WTC11 (cell line): ENCODE data around the gene TAS2R42. TPM values are rescaled to one million over a fixed set of nuclear protein-coding genes. Genes with fewer than 3 reads are reported as not detected.
A peak's percentile ranks its signal among the peaks of the same experiment; 100 is the strongest.

Experiments used
- ATAC-seq: fragments of 200-7000 bp; cut with Tn5 transposase; 2 replicates; pipeline ENCODE4 v1.10.0; 2021; ENCODE audit warnings: mild to moderate bottlenecking, moderate library complexity
- CTCF ChIA-PET: fragments of 300-600 bp; sonication (Branson Sonifier 250); formaldehyde crosslinking; loops from one replicate; lab custom pipeline; 2021; ENCODE audit warnings: antibody characterized with exemption; lab: Charles Lee
- POLR2A ChIA-PET: fragments of 350-600 bp; sonication (Branson Sonifier 250); formaldehyde crosslinking; loops from one replicate; lab custom pipeline; 2021; ENCODE audit warnings: antibody characterized with exemption; lab: Charles Lee
- DNase-seq: peaks from one replicate; pipeline ENCODE4 v3.0.0; 2021; ENCODE audit warnings: low spot score
- H3K27ac Mint-ChIP-seq: 2 replicates; pipeline ENCODE4 v1.8.0; 2021; ENCODE audit warnings: mixed read lengths
- H3K27me3 Mint-ChIP-seq: 2 replicates; pipeline ENCODE4 v1.8.0; 2021; ENCODE audit warnings: low read depth, mild to moderate bottlenecking, moderate library complexity, mixed read lengths
- H3K36me3 Mint-ChIP-seq: 2 replicates; pipeline ENCODE4 v1.8.0; 2021; ENCODE audit warnings: mixed read lengths
- H3K4me1 Mint-ChIP-seq: 2 replicates; pipeline ENCODE4 v1.8.0; 2022; ENCODE audit warnings: mixed read lengths
- H3K4me3 Mint-ChIP-seq: 2 replicates; pipeline ENCODE4 v1.8.0; 2021; ENCODE audit warnings: mild to moderate bottlenecking, moderate library complexity, mixed read lengths
- H3K9me3 Mint-ChIP-seq: 2 replicates; pipeline ENCODE4 v1.8.0; 2021; ENCODE audit warnings: mixed read lengths
- AFF4 ChIP-seq: sonication (generic); formaldehyde crosslinking; IDR thresholded peaks from 2 replicates; pipeline ENCODE4 v1.8.1; 2023; ENCODE audit warnings: mild to moderate bottlenecking, missing genetic modification reagents, borderline replicate concordance
- CBFB ChIP-seq: sonication (generic); formaldehyde crosslinking; IDR thresholded peaks from 2 replicates; pipeline ENCODE4 v1.8.1; 2022; ENCODE audit warnings: mild to moderate bottlenecking, low read depth, missing genetic modification reagents
- ESRRA ChIP-seq: sonication (generic); formaldehyde crosslinking; IDR thresholded peaks from 2 replicates; pipeline ENCODE4 v1.8.1; 2022; ENCODE audit warnings: mild to moderate bottlenecking, missing genetic modification reagents, borderline replicate concordance
- ETV6 ChIP-seq: sonication (generic); formaldehyde crosslinking; IDR thresholded peaks from 2 replicates; pipeline ENCODE4 v1.8.1; 2022; ENCODE audit warnings: mild to moderate bottlenecking, missing genetic modification reagents
- FOXJ3 ChIP-seq: sonication (generic); formaldehyde crosslinking; IDR thresholded peaks from 2 replicates; pipeline ENCODE4 v1.9.0; 2021; ENCODE audit warnings: missing genetic modification reagents, mild to moderate bottlenecking, borderline replicate concordance
- GRHL2 ChIP-seq: fragments of 250-450 bp; sonication (Bioruptor Pico); IDR thresholded peaks from 2 replicates; pipeline ENCODE4 v1.8.0; 2022; ENCODE audit warnings: mild to moderate bottlenecking, moderate library complexity; ENCODE audit not compliant: insufficient replicate concordance, severe bottlenecking
- IRF2 ChIP-seq: sonication (generic); formaldehyde crosslinking; IDR thresholded peaks from 2 replicates; pipeline ENCODE4 v1.8.0; 2022; ENCODE audit warnings: low read depth, missing genetic modification reagents, borderline replicate concordance
- NFATC4 ChIP-seq: fragments of 250-450 bp; sonication (Bioruptor Pico); IDR thresholded peaks from 2 replicates; pipeline ENCODE4 v1.9.0; 2021; ENCODE audit warnings: mild to moderate bottlenecking
- NR3C1 ChIP-seq: sonication (generic); formaldehyde crosslinking; conservative IDR thresholded peaks from 2 replicates; pipeline ENCODE4 v1.8.1; 2023; ENCODE audit warnings: low read depth, mild to moderate bottlenecking, missing genetic modification reagents
- ZBTB21 ChIP-seq: sonication (generic); formaldehyde crosslinking; IDR thresholded peaks from 2 replicates; pipeline ENCODE4 v1.8.1; 2023; ENCODE audit warnings: mild to moderate bottlenecking, missing genetic modification reagents, borderline replicate concordance
- ZNF138 ChIP-seq: sonication (generic); formaldehyde crosslinking; conservative IDR thresholded peaks from 2 replicates; pipeline ENCODE4 v1.8.1; 2022; ENCODE audit warnings: mild to moderate bottlenecking, moderate library complexity, missing genetic modification reagents
- ZNF317 ChIP-seq: sonication (generic); formaldehyde crosslinking; IDR thresholded peaks from 2 replicates; pipeline ENCODE4 v1.8.1; 2023; ENCODE audit warnings: low read depth, mild to moderate bottlenecking, moderate library complexity, missing genetic modification reagents, borderline replicate concordance
- ZNF416 ChIP-seq: fragments of 250-450 bp; sonication (Bioruptor Pico); IDR thresholded peaks from 2 replicates; pipeline ENCODE4 v1.9.0; 2021; ENCODE audit warnings: mild to moderate bottlenecking, inconsistent platforms
- total RNA-seq: library from RNA; stranded (reverse); gene quantifications from 3 replicates; pipeline ENCODE4 v1.2.3, GENCODE V29; 2021
- TF ChIP-seq, protein P1 (sequence below): sonication (generic); formaldehyde crosslinking; IDR thresholded peaks from 2 replicates; pipeline ENCODE4 v1.8.1; 2022; ENCODE audit warnings: mild to moderate bottlenecking, moderate library complexity, missing genetic modification reagents
- TF ChIP-seq, protein P2 (sequence below): sonication (generic); formaldehyde crosslinking; IDR thresholded peaks from 2 replicates; pipeline ENCODE4 v1.8.0; 2022; ENCODE audit warnings: mild to moderate bottlenecking, missing genetic modification reagents
- TF ChIP-seq, protein P3 (sequence below): sonication (generic); formaldehyde crosslinking; IDR thresholded peaks from 2 replicates; pipeline ENCODE4 v1.8.0; 2022; ENCODE audit warnings: mild to moderate bottlenecking, missing genetic modification reagents
- TF ChIP-seq, protein P4 (sequence below): sonication (generic); formaldehyde crosslinking; IDR thresholded peaks from 2 replicates; pipeline ENCODE4 v1.8.1; 2023; ENCODE audit warnings: mild to moderate bottlenecking, missing genetic modification reagents
- TF ChIP-seq, protein P5 (sequence below): sonication (generic); formaldehyde crosslinking; IDR thresholded peaks from 2 replicates; pipeline ENCODE4 v1.8.1; 2023; ENCODE audit warnings: mild to moderate bottlenecking, moderate library complexity, missing genetic modification reagents
- TF ChIP-seq, protein P6 (sequence below): sonication (generic); formaldehyde crosslinking; IDR thresholded peaks from 2 replicates; pipeline ENCODE4 v1.8.1; 2022; ENCODE audit warnings: low read depth, mild to moderate bottlenecking, moderate library complexity, missing genetic modification reagents, borderline replicate concordance

Gene TAS2R42
- total RNA-seq, 1 experiment from 2014 or later: not detected

GRCh38 chr12:11158885-11159444 is 27.8 kb downstream of the TAS2R42 start:
- Mint-ChIP-seq H3K4me3 (no peak overlapping the region), H3K36me3 (peaks cover 48% of the 10 kb centered on the region), H3K27me3 (no peaks in the 10 kb centered on the region), H3K9me3 (peaks cover 27% of the 10 kb centered on the region), H3K27ac (peak overlapping the region; percentile 43; the same call in 1 of the 2 replicates)
- DNase-seq (no peak), ATAC-seq (no peak)
- CTCF ChIA-PET: no interaction called here
- no peak for TF ChIP-seq FOXJ3 (CRISPR knock-in tag)
- TF ChIP-seq, protein P1, sequence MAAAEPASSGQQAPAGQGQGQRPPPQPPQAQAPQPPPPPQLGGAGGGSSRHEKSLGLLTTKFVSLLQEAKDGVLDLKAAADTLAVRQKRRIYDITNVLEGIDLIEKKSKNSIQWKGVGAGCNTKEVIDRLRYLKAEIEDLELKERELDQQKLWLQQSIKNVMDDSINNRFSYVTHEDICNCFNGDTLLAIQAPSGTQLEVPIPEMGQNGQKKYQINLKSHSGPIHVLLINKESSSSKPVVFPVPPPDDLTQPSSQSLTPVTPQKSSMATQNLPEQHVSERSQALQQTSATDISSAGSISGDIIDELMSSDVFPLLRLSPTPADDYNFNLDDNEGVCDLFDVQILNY (CRISPR knock-in tag): no peak
- no peak for TF ChIP-seq NR3C1 (CRISPR knock-in tag)
- no peak for TF ChIP-seq ZNF317 (CRISPR knock-in tag)
- no peak for TF ChIP-seq CBFB
- TF ChIP-seq NFATC4 (CRISPR knock-in tag): no peak
- TF ChIP-seq, all 79 proteins: peak for 0
- H3K4me1 Mint-ChIP-seq: peaks cover 28% of the 10 kb centered on the region
- POLR2A ChIA-PET: interaction anchor here (1.0 kb wide), 1 partner anchor 12 kb away, joined by 4 read pairs; the partner anchor contains the start of gene SMIM10L1

GRCh38 chr12:11154400-11154925 is 32.3 kb downstream of the TAS2R42 start:
- Mint-ChIP-seq H3K36me3 (peaks cover 46% of the 10 kb centered on the region), H3K4me3 (no peak overlapping the region), H3K4me1 (peaks cover 42% of the 10 kb centered on the region), H3K27ac (0 out of 2 replicates have a peak overlapping the region, but pooled peaks have one; percentile 19), H3K27me3 (no peaks in the 10 kb centered on the region), H3K9me3 (peaks cover 36% of the 10 kb centered on the region)
- DNase-seq: no peak
- ChIA-PET POLR2A (interaction anchor here (1.8 kb wide), 1 partner anchor 16 kb away, joined by 3 read pairs; the partner anchor contains the start of gene SMIM10L1), CTCF (interaction anchor here (1.4 kb wide), 1 partner anchor 128 kb away, joined by 3 read pairs; no protein-coding TSS in a partner anchor)
- TF ChIP-seq, protein P2, sequence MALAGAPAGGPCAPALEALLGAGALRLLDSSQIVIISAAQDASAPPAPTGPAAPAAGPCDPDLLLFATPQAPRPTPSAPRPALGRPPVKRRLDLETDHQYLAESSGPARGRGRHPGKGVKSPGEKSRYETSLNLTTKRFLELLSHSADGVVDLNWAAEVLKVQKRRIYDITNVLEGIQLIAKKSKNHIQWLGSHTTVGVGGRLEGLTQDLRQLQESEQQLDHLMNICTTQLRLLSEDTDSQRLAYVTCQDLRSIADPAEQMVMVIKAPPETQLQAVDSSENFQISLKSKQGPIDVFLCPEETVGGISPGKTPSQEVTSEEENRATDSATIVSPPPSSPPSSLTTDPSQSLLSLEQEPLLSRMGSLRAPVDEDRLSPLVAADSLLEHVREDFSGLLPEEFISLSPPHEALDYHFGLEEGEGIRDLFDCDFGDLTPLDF (CRISPR knock-in tag): no peak
- TF ChIP-seq ETV6: peak; percentile 22; the same call in 1 of the 2 replicates
- peak; percentile 71 for ATAC-seq

DNA sequence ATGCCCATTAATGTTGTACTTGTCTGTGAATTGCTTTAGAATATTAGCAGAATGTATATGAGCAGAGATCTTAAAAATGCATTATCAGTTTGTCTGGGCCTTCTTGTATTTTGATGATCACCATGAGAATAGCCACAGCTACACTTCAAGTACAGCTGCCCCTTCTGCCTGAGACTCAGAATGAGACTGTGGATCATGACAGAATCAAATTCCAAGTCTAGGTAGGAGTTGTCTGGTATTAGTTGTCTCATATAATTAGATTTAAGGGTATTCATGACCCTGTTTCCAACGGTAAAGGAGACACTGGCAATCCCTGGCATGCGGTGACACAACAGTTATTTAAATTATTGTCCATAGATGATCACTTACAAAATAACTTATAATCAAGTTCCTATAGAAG is 34.0 kb downstream of the TAS2R42 start:
- Mint-ChIP-seq H3K4me1 (peaks cover 34% of the 10 kb centered on the region), H3K4me3 (no peak overlapping the region), H3K27ac (no peak overlapping the region), H3K9me3 (peaks cover 40% of the 10 kb centered on the region), H3K27me3 (no peaks in the 10 kb centered on the region), H3K36me3 (peaks cover 46% of the 10 kb centered on the region)
- DNase-seq: no peak
- ChIA-PET POLR2A (interaction anchor here (1.8 kb wide), 1 partner anchor 18 kb away, joined by 3 read pairs; the partner anchor contains the start of gene SMIM10L1), CTCF (no interaction called here)
- no peak for ATAC-seq
- TF ChIP-seq IRF2 (CRISPR knock-in tag): no peak
- TF ChIP-seq, protein P3, sequence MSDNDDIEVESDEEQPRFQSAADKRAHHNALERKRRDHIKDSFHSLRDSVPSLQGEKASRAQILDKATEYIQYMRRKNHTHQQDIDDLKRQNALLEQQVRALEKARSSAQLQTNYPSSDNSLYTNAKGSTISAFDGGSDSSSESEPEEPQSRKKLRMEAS (CRISPR knock-in tag): no peak
- no peak for TF ChIP-seq ZBTB21 (CRISPR knock-in tag)
- TF ChIP-seq, protein P4, sequence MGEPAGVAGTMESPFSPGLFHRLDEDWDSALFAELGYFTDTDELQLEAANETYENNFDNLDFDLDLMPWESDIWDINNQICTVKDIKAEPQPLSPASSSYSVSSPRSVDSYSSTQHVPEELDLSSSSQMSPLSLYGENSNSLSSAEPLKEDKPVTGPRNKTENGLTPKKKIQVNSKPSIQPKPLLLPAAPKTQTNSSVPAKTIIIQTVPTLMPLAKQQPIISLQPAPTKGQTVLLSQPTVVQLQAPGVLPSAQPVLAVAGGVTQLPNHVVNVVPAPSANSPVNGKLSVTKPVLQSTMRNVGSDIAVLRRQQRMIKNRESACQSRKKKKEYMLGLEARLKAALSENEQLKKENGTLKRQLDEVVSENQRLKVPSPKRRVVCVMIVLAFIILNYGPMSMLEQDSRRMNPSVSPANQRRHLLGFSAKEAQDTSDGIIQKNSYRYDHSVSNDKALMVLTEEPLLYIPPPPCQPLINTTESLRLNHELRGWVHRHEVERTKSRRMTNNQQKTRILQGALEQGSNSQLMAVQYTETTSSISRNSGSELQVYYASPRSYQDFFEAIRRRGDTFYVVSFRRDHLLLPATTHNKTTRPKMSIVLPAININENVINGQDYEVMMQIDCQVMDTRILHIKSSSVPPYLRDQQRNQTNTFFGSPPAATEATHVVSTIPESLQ: no peak
- no peak for TF ChIP-seq ESRRA (CRISPR knock-in tag)
- TF ChIP-seq ZNF416 (CRISPR knock-in tag): no peak
- no peak for TF ChIP-seq GRHL2 (CRISPR knock-in tag)
- TF ChIP-seq, protein P5, sequence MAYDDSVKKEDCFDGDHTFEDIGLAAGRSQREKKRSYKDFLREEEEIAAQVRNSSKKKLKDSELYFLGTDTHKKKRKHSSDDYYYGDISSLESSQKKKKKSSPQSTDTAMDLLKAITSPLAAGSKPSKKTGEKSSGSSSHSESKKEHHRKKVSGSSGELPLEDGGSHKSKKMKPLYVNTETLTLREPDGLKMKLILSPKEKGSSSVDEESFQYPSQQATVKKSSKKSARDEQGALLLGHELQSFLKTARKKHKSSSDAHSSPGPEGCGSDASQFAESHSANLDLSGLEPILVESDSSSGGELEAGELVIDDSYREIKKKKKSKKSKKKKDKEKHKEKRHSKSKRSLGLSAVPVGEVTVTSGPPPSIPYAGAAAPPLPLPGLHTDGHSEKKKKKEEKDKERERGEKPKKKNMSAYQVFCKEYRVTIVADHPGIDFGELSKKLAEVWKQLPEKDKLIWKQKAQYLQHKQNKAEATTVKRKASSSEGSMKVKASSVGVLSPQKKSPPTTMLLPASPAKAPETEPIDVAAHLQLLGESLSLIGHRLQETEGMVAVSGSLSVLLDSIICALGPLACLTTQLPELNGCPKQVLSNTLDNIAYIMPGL (CRISPR knock-in tag): no peak
- TF ChIP-seq, protein P6, sequence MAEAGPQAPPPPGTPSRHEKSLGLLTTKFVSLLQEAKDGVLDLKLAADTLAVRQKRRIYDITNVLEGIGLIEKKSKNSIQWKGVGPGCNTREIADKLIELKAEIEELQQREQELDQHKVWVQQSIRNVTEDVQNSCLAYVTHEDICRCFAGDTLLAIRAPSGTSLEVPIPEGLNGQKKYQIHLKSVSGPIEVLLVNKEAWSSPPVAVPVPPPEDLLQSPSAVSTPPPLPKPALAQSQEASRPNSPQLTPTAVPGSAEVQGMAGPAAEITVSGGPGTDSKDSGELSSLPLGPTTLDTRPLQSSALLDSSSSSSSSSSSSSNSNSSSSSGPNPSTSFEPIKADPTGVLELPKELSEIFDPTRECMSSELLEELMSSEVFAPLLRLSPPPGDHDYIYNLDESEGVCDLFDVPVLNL (CRISPR knock-in tag): no peak
- no peak for TF ChIP-seq AFF4 (CRISPR knock-in tag)
- TF ChIP-seq ZNF138: no peak
